ENCODE measurements around the gene TAS1R3. TPM values are rescaled to one million over a fixed set of nuclear protein-coding genes. Genes with fewer than 3 reads are reported as not detected.

TAS1R3 gene
- total RNA-seq, 2 experiments from 2014 or later, result 0.13 to 0.14 TPM

DNA sequence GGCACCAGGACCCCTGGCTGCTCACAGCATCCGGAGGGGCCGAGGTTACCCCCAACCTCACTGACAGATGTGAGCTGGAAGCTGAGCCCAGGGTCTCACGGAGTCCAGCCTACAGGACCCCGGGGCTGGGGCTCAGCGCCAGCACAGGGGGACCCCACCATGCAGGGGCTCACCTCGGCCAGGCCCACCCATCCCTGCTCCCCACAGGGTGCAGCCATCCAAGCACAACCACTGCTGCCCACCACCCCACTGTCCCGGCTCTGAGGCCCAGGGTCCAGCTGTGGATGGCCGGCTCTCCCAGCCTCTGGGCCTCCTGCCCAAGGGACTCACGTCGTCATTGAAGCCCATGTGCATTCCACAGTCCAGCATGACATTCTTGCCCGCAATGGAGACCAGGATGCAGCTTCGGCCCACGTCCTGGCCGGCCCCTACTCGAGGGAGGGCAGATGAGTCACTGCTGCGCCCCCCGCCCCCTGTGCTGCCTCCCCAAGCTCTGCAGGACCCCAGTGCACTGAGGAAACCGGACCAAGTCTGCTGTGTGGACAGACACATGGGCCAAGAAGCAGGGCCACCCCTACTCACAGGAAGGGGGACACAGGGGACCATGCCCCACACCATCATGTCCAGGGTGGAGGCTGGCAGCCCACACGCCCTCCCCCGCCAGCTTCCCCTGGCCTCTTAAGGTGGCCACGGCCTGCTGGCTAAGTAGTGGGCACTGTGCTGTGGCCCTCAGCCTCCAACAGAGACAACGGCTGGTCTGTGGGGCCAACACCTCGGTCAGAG lies 10.2 kb upstream of the TAS1R3 start:
- Mint-ChIP-seq H3K4me3 (no peak overlapping the region), H3K27ac (no peak overlapping the region), H3K4me1 (ENCODE audit: low read depth) (peaks cover 25% of the 10 kb centered on the region), H3K36me3 (ENCODE audit: low read depth) (peaks cover 16% of the 10 kb centered on the region), H3K27me3 (no peaks in the 10 kb centered on the region), H3K9me3 (no peaks in the 10 kb centered on the region)
- ChIA-PET POLR2A (interaction anchor here (3.2 kb wide), 1 partner anchor 11 kb away, joined by 9 read pairs; no protein-coding TSS in a partner anchor), CTCF (no interaction called here)
- TF ChIP-seq, protein P1, sequence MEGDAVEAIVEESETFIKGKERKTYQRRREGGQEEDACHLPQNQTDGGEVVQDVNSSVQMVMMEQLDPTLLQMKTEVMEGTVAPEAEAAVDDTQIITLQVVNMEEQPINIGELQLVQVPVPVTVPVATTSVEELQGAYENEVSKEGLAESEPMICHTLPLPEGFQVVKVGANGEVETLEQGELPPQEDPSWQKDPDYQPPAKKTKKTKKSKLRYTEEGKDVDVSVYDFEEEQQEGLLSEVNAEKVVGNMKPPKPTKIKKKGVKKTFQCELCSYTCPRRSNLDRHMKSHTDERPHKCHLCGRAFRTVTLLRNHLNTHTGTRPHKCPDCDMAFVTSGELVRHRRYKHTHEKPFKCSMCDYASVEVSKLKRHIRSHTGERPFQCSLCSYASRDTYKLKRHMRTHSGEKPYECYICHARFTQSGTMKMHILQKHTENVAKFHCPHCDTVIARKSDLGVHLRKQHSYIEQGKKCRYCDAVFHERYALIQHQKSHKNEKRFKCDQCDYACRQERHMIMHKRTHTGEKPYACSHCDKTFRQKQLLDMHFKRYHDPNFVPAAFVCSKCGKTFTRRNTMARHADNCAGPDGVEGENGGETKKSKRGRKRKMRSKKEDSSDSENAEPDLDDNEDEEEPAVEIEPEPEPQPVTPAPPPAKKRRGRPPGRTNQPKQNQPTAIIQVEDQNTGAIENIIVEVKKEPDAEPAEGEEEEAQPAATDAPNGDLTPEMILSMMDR (IDR thresholded peaks at IDR 0.05), result no peak
- no peak for ATAC-seq
- intact Hi-C loops (cut with micrococcal nuclease), result no loop called here
- DNase-seq, result no peak

GRCh38 chr1:1321477-1321876 lies 9.6 kb upstream of the TAS1R3 start:
- H3K9me3 Mint-ChIP-seq, result no peaks in the 10 kb centered on the region
- intact Hi-C loops (cut with micrococcal nuclease), result no loop called here
- ATAC-seq (no peak), DNase-seq (no peak)
- H3K4me3 Mint-ChIP-seq, result no peak overlapping the region
- peaks cover 30% of the 10 kb centered on the region for H3K4me1 Mint-ChIP-seq (ENCODE audit: low read depth)
- no peaks in the 10 kb centered on the region for H3K27me3 Mint-ChIP-seq
- TF ChIP-seq, protein P1 (IDR thresholded peaks at IDR 0.05), result no peak
- H3K36me3 Mint-ChIP-seq (ENCODE audit: low read depth), result peaks cover 14% of the 10 kb centered on the region
- ChIA-PET POLR2A (interaction anchor here (3.2 kb wide), 1 partner anchor 12 kb away, joined by 9 read pairs; no protein-coding TSS in a partner anchor), CTCF (no interaction called here)
- H3K27ac Mint-ChIP-seq, result no peak overlapping the region

- peaks cover 12% of the 10 kb centered on the region for H3K36me3 Mint-ChIP-seq (ENCODE audit: low read depth)
- H3K9me3 Mint-ChIP-seq, result no peaks in the 10 kb centered on the region
- TF ChIP-seq, protein P1 (IDR thresholded peaks at IDR 0.05), result no peak
- DNase-seq, result no peak
- CTCF ChIA-PET, result no interaction called here
- peak overlapping the region; percentile 93 for H3K4me3 Mint-ChIP-seq
- POLR2A ChIA-PET, result interaction anchor here (1.0 kb wide), 1 partner anchor 9 kb away, joined by 5 read pairs; no protein-coding TSS in a partner anchor
- ATAC-seq, result no peak
- peaks cover 30% of the 10 kb centered on the region for H3K4me1 Mint-ChIP-seq (ENCODE audit: low read depth)
- H3K27me3 Mint-ChIP-seq, result no peaks in the 10 kb centered on the region
- peak overlapping the region; percentile 63 for H3K27ac Mint-ChIP-seq
- intact Hi-C loops (cut with micrococcal nuclease), result no loop called here
Observed at GRCh38 chr1:1322418-1322817, 8.7 kb upstream of the TAS1R3 start.

DNA sequence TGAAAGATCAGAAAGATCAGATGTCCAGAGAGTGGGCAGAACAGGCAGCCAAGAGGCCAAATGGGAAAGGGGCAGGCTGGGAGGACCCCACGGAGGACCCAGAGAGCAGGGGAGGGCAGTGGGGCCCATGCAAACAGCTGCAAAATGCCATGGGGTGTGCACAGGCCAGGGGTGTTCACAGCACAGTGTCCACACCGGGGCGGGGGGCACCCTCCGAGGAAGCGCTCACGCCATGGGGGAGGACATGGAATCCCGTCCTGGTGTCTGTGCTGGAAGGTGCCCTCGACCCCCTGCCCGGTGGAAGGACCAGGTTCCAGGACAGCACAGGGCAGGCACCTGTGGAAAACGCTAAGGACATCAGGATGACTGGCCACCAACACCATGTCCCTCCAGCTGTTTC lies 8.1 kb upstream of the TAS1R3 start:
- CTCF ChIA-PET, result no interaction called here

More for the DNA sequence above, 8.1 kb upstream of the TAS1R3 start:
- peak overlapping the region; percentile 93 for H3K4me3 Mint-ChIP-seq
- H3K27me3 Mint-ChIP-seq, result no peaks in the 10 kb centered on the region
- H3K9me3 Mint-ChIP-seq, result no peaks in the 10 kb centered on the region
- intact Hi-C loops (cut with micrococcal nuclease), result no loop called here
- ATAC-seq (no peak), DNase-seq (no peak)
- POLR2A ChIA-PET, result interaction anchor here (0.6 to 1.2 kb wide), 4 partner anchors 9 to 262 kb away, joined by 3 to 5 read pairs (median 3); no protein-coding TSS in a partner anchor
- H3K27ac Mint-ChIP-seq, result peak overlapping the region; percentile 91
- TF ChIP-seq, protein P1 (IDR thresholded peaks at IDR 0.05), result no peak
- H3K4me1 Mint-ChIP-seq (ENCODE audit: low read depth), result peaks cover 30% of the 10 kb centered on the region
- H3K36me3 Mint-ChIP-seq (ENCODE audit: low read depth), result peaks cover 12% of the 10 kb centered on the region
